Measurements from ENCODE around the gene ZNF215.
"Not testable (repeated sequence)": the region's sequence is repeated elsewhere in the genome, so short reads cannot be mapped to it uniquely, and the experiment has no call there.

The ZNF215 gene

GRCh38 chr11:6943131-6943530, 16.9 kb downstream of the ZNF215 start:
- no peak for DNase-seq

GRCh38 chr11:6954248-6954647, 28.0 kb downstream of the ZNF215 start:
- not testable (repeated sequence) for DNase-seq

GRCh38 chr11:6962141-6962540, 35.9 kb downstream of the ZNF215 start:
- DNase-seq, result no peak

- no peak for DNase-seq
Measured at GRCh38 chr11:6962673-6963072, 36.4 kb downstream of the ZNF215 start.

GRCh38 chr11:6968816-6969215, 42.6 kb downstream of the ZNF215 start:
- DNase-seq, result no peak

GRCh38 chr11:6969854-6970253, 43.6 kb downstream of the ZNF215 start:
- DNase-seq, result not testable (repeated sequence)

GRCh38 chr11:6979365-6979764, 53.1 kb downstream of the ZNF215 start:
- DNase-seq, result no peak

- DNase-seq, result no peak
Measured at GRCh38 chr11:6986487-6986886, 60.3 kb downstream of the ZNF215 start.

GRCh38 chr11:6988506-6988905, 62.3 kb downstream of the ZNF215 start:
- no peak for DNase-seq

- DNase-seq, result no peak
Measured at GRCh38 chr11:6991227-6991626, 65.0 kb downstream of the ZNF215 start.

GRCh38 chr11:6992026-6992425, 65.8 kb downstream of the ZNF215 start:
- DNase-seq, result no peak

GRCh38 chr11:6992457-6993417, 66.5 kb downstream of the ZNF215 start:
- DNase-seq, result no peak

- no peak for DNase-seq
Measured at GRCh38 chr11:6995703-6996102, 69.5 kb downstream of the ZNF215 start.

GRCh38 chr11:7004482-7004881, 78.3 kb downstream of the ZNF215 start:
- no peak for DNase-seq
